ENCODE data around the gene TRIP13.

DNA sequence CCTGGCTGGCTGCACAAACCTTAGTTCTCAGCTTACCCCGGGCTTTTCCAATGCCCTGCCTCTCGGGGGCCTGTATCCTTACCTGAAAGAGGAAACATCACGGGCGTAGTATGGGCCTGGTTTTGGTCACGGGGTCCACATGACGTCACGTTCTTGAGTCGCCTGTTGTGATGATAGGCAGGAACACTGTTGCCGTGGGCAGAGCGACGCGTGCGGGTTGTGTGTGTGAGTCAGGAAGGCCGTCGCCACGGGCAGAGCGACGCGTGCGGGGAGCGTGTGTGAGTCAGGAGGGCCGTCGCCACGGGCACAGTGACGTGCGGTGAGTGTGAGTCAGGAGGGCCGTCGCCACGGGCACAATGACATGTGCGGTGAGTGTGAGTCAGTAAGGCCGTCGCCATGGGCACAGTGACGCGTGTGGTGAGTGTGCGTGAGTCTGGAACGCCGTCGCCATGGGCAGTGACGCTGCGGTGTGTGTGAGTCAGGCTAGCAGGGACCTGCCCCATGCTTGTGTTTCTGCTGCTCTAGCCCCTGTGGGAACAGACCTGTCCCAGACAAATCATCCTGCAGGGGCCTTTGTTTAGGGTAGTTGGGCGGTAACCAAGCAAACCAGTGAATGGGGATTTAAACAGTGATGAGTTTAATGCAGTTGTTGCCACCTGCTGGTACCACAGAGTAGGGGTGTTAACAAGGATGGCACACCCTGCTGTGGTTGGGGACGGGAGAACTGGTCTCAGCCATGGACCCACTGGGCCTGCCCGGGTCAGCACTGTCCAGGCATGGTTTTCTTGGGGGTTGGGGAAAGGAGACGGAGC lies 19.8 kb downstream of the TRIP13 start:
- TF ChIP-seq, protein P1, sequence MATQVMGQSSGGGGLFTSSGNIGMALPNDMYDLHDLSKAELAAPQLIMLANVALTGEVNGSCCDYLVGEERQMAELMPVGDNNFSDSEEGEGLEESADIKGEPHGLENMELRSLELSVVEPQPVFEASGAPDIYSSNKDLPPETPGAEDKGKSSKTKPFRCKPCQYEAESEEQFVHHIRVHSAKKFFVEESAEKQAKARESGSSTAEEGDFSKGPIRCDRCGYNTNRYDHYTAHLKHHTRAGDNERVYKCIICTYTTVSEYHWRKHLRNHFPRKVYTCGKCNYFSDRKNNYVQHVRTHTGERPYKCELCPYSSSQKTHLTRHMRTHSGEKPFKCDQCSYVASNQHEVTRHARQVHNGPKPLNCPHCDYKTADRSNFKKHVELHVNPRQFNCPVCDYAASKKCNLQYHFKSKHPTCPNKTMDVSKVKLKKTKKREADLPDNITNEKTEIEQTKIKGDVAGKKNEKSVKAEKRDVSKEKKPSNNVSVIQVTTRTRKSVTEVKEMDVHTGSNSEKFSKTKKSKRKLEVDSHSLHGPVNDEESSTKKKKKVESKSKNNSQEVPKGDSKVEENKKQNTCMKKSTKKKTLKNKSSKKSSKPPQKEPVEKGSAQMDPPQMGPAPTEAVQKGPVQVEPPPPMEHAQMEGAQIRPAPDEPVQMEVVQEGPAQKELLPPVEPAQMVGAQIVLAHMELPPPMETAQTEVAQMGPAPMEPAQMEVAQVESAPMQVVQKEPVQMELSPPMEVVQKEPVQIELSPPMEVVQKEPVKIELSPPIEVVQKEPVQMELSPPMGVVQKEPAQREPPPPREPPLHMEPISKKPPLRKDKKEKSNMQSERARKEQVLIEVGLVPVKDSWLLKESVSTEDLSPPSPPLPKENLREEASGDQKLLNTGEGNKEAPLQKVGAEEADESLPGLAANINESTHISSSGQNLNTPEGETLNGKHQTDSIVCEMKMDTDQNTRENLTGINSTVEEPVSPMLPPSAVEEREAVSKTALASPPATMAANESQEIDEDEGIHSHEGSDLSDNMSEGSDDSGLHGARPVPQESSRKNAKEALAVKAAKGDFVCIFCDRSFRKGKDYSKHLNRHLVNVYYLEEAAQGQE (IDR thresholded peaks at IDR 0.05; ENCODE audit: insufficient read depth in 1 of 2, low read depth in 2 of 2, low read length in 1 of 2): no peak
- TF ChIP-seq, protein P2, sequence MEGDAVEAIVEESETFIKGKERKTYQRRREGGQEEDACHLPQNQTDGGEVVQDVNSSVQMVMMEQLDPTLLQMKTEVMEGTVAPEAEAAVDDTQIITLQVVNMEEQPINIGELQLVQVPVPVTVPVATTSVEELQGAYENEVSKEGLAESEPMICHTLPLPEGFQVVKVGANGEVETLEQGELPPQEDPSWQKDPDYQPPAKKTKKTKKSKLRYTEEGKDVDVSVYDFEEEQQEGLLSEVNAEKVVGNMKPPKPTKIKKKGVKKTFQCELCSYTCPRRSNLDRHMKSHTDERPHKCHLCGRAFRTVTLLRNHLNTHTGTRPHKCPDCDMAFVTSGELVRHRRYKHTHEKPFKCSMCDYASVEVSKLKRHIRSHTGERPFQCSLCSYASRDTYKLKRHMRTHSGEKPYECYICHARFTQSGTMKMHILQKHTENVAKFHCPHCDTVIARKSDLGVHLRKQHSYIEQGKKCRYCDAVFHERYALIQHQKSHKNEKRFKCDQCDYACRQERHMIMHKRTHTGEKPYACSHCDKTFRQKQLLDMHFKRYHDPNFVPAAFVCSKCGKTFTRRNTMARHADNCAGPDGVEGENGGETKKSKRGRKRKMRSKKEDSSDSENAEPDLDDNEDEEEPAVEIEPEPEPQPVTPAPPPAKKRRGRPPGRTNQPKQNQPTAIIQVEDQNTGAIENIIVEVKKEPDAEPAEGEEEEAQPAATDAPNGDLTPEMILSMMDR (IDR thresholded peaks at IDR 0.05): peak; percentile 75
- TF ChIP-seq POLR2AphosphoS5 (IDR thresholded peaks at IDR 0.05; ENCODE audit: low read depth, low read length): no peak

Data from Panc1 (cell line).